ENCODE data around the gene BRPF1.

BRPF1 gene

GRCh38 chr3:9701711-9702110 lies 29.8 kb upstream of the BRPF1 start:
- DNase-seq = no peak

GRCh38 chr3:9703240-9703639 lies 28.3 kb upstream of the BRPF1 start:
- no peak for DNase-seq

GRCh38 chr3:9703736-9704346 lies 27.7 kb upstream of the BRPF1 start, which contains the start of gene CPNE9:
Gene CPNE9 (plus strand): TSS chr3:9703833. CDS start chr3:9703997, 164 bp downstream.
- DNase-seq = no peak

- no peak for DNase-seq
Observed at GRCh38 chr3:9704347-9705322, 26.9 kb upstream of the BRPF1 start.

- DNase-seq = no peak
Observed at GRCh38 chr3:9710174-9710739, 21.3 kb upstream of the BRPF1 start.

GRCh38 chr3:9712415-9712814 lies 19.1 kb upstream of the BRPF1 start:
- no peak for DNase-seq

- no peak for DNase-seq
Observed at GRCh38 chr3:9713142-9713541, 18.4 kb upstream of the BRPF1 start.

- no peak for DNase-seq
Observed at GRCh38 chr3:9715136-9715535, 16.4 kb upstream of the BRPF1 start.

GRCh38 chr3:9715764-9716437 lies 15.6 kb upstream of the BRPF1 start:
- DNase-seq = no peak

GRCh38 chr3:9716801-9717555 lies 14.6 kb upstream of the BRPF1 start:
- DNase-seq = no peak

- DNase-seq = no peak
Observed at GRCh38 chr3:9717563-9717962, 14.0 kb upstream of the BRPF1 start.

- DNase-seq = no peak
Observed at GRCh38 chr3:9718118-9718517, 13.4 kb upstream of the BRPF1 start.

GRCh38 chr3:9721015-9721699 lies 10.4 kb upstream of the BRPF1 start:
- no peak for DNase-seq

GRCh38 chr3:9721700-9722060 lies 9.9 kb upstream of the BRPF1 start:
- no peak for DNase-seq

GRCh38 chr3:9725775-9726515 lies 5.6 kb upstream of the BRPF1 start:
- no peak for DNase-seq

GRCh38 chr3:9727041-9727595 lies 4.4 kb upstream of the BRPF1 start:
- DNase-seq = peak; percentile 63

GRCh38 chr3:9727743-9728142 lies 3.8 kb upstream of the BRPF1 start:
- no peak for DNase-seq

GRCh38 chr3:9729419-9729818 lies 2.1 kb upstream of the BRPF1 start:
- no peak for DNase-seq

GRCh38 chr3:9730657-9731205 lies 804 bp upstream of the BRPF1 start:
- DNase-seq = peak; percentile 74

- no peak for DNase-seq
Observed at GRCh38 chr3:9732080-9732739, 675 bp downstream of the BRPF1 start.
